Activated B cell treated with CpG ODN at 0.5 μM for 24 hours (primary cell): ENCODE data around the gene EXOC6. TPM values are rescaled to one million over a fixed set of nuclear protein-coding genes. Genes with fewer than 3 reads are reported as not detected.
A peak's percentile ranks its signal among the peaks of the same experiment; 100 is the strongest.

Experiments
- ATAC-seq: fragments of 200-7000 bp; cut with Tn5 transposase; one replicate; pipeline ENCODE4 v1.10.0; 2021; ENCODE audit warnings: low read depth, mild to moderate bottlenecking, moderate library complexity
- CTCF ChIA-PET: fragments of 350-600 bp; sonication (Branson Sonifier 250); formaldehyde crosslinking; loops from one replicate; lab custom pipeline; 2021; ENCODE audit warnings: antibody characterized with exemption; lab: Charles Lee
- POLR2A ChIA-PET: fragments of 350-600 bp; sonication (Branson Sonifier 250); formaldehyde crosslinking; loops from one replicate; lab custom pipeline; 2021; ENCODE audit warnings: antibody characterized with exemption; lab: Charles Lee
- DNase-seq: peaks from one replicate; pipeline ENCODE4 v3.0.0; 2022
- H3K27ac Mint-ChIP-seq: one replicate; pipeline ENCODE4 v1.8.0; 2020; ENCODE audit warnings: mixed read lengths
- H3K27me3 Mint-ChIP-seq: one replicate; pipeline ENCODE4 v1.8.0; 2021; ENCODE audit warnings: mixed read lengths
- H3K36me3 Mint-ChIP-seq: one replicate; pipeline ENCODE4 v1.8.0; 2021; ENCODE audit warnings: low read depth, mixed read lengths
- H3K4me1 Mint-ChIP-seq: one replicate; pipeline ENCODE4 v1.8.0; 2021; ENCODE audit warnings: mixed read lengths
- H3K4me3 Mint-ChIP-seq: one replicate; pipeline ENCODE4 v1.8.0; 2020; ENCODE audit warnings: mild to moderate bottlenecking, mixed read lengths
- H3K9me3 Mint-ChIP-seq: one replicate; pipeline ENCODE4 v1.8.0; 2020; ENCODE audit warnings: mixed read lengths
- intact Hi-C: fragments of 100-400 bp; cut with micrococcal nuclease; formaldehyde crosslinking; loops from one replicate; pipeline ENCODE4 v1.15.1; 2024
- total RNA-seq: library from RNA; stranded (reverse); gene quantifications from 2 replicates; pipeline ENCODE4 v1.2.3, GENCODE V29; 2022
- TF ChIP-seq, protein P1 (sequence below): fragments of 200-600 bp; IDR thresholded peaks from one replicate; pipeline ENCODE4 v1.8.0; 2022; ENCODE audit warnings: antibody characterized with exemption, mild to moderate bottlenecking

The EXOC6 gene
- total RNA-seq = 15.3 and 17.3 TPM in 2 replicates

DNA sequence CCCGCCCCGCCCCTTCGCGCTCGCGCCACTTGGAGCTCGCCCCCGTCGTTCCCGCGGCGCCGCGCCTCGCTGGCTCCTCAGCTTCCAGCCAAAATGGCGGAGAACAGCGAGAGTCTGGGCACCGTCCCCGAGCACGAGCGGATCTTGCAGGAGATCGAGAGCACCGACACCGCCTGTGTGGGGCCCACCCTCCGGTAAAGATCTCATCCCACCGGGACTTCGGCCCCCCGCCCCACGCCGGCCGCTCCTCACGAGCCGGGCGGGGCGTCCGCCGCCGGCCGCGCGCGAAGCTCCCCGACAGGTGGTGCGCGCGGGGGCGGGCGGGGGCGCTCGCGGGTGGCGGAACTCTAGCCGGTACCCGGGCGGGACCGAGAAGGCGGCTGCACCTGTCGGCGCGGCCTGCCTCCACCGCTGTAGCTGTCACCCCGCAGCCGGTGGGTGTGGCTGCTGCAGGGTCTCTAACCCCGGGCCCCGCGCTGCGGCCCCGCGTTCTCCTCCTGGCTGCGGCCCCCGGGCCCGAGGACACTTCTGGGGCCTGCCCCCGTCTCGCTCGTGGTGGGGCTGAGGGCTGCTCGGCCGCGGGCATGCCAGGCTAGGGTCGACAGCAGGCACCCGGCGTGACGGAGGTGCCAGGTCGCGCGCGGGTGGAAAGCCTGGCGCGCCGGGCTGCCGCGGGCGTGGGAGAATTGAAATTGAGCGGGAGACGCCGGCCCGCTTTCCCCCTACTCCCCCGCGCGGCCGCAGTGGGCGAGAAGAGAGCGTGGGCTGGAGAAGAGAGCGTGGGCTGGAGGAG, at the start of gene EXOC6:
TSS of gene EXOC6 (plus strand) at position 80 of the 793 bp plus-strand sequence. CDS start at position 94, 14 bp downstream.
- Mint-ChIP-seq H3K9me3 (no peaks in the 10 kb centered on the region), H3K27me3 (no peaks in the 10 kb centered on the region), H3K4me1 (peaks cover 34% of the 10 kb centered on the region), H3K4me3 (peak within 1 kb of the TSS; percentile 87), H3K27ac (peak within 1 kb of the TSS; percentile 87), H3K36me3 (no peaks in the 10 kb centered on the region)
- peak; percentile 84 for ATAC-seq
- TF ChIP-seq, protein P1, sequence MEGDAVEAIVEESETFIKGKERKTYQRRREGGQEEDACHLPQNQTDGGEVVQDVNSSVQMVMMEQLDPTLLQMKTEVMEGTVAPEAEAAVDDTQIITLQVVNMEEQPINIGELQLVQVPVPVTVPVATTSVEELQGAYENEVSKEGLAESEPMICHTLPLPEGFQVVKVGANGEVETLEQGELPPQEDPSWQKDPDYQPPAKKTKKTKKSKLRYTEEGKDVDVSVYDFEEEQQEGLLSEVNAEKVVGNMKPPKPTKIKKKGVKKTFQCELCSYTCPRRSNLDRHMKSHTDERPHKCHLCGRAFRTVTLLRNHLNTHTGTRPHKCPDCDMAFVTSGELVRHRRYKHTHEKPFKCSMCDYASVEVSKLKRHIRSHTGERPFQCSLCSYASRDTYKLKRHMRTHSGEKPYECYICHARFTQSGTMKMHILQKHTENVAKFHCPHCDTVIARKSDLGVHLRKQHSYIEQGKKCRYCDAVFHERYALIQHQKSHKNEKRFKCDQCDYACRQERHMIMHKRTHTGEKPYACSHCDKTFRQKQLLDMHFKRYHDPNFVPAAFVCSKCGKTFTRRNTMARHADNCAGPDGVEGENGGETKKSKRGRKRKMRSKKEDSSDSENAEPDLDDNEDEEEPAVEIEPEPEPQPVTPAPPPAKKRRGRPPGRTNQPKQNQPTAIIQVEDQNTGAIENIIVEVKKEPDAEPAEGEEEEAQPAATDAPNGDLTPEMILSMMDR = no peak
- DNase-seq = peak; percentile 89
- ChIA-PET CTCF (interaction anchor here (0.6 to 2.7 kb wide), 16 partner anchors 11 to 258 kb away, joined by 3 to 16 read pairs (median 4); partner anchors contain the start of gene HHEX), POLR2A (interaction anchor here (0.6 to 4.3 kb wide), 25 partner anchors 11 to 925 kb away, joined by 3 to 154 read pairs (median 4); partner anchors contain the start of genes BTAF1, HHEX and KIF11)
- intact Hi-C loops = loop anchor here (1.0 to 10.0 kb wide), 8 partner anchors 11 to 1434 kb away; partner anchors contain the start of genes FRA10AC1, HECTD2, IDE and TNKS2

- intact Hi-C loops = no loop called here
- TF ChIP-seq, protein P1 = no peak
- ChIA-PET POLR2A (no interaction called here), CTCF (no interaction called here)
- Mint-ChIP-seq H3K9me3 (no peaks in the 10 kb centered on the region), H3K36me3 (no peaks in the 10 kb centered on the region), H3K4me3 (no peak overlapping the region), H3K27me3 (no peaks in the 10 kb centered on the region), H3K4me1 (peaks cover 4% of the 10 kb centered on the region), H3K27ac (no peak overlapping the region)
- no peak for DNase-seq
- no peak for ATAC-seq
Observed at GRCh38 chr10:92799568-92799967, 48.8 kb upstream of the EXOC6 start.

- no peak for ATAC-seq
- Mint-ChIP-seq H3K4me1 (peaks cover 4% of the 10 kb centered on the region), H3K4me3 (no peak overlapping the region), H3K27me3 (no peaks in the 10 kb centered on the region), H3K27ac (no peak overlapping the region), H3K36me3 (no peaks in the 10 kb centered on the region), H3K9me3 (no peaks in the 10 kb centered on the region)
- intact Hi-C loops = no loop called here
- DNase-seq = no peak
- CTCF ChIA-PET = no interaction called here
- POLR2A ChIA-PET = no interaction called here
- TF ChIP-seq, protein P1 = no peak
Observed at GRCh38 chr10:92800134-92800733, 48.1 kb upstream of the EXOC6 start.

DNA sequence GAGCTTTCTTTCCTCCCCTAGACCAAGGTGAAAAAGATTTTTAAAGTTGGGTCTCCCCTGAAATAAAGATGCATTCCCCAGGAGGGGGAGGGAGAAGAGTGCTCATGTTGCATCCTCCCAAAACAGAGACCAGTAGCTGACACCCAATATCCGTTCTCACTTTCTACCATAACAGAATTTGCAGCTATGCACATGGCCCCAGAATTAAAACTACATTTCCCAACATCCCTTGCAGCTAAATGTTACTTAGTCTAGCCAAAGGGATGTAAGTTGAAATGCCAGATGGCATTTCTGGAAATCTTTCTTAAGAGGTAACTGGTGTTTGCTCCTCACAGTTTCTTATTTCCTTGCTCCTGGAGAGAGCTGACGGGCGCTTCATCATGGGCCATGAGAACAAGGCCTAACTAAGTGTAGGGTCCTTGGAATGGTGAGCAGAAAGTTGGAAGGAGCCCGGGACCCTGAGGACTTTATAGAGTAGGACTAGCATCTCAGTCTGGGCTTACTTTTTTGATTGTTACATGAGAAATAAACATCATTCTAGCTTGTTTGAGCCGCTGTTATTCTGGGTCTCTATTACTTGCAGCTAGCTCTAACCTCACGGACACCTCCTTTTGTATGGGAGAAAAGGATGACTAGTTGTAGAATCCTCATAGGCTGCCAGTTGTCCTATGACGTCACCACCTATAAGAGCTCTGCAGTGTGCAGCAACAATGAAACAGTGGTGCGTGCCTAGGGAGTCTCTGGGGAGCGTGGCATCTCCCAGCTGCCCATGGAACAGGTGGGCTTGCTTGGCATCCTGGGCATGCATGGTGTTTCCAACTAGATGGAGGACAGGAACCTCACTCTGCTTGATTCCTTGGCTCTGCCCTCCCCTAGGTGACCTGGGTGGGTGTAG, 46.1 kb upstream of the EXOC6 start:
- H3K27ac Mint-ChIP-seq = no peak overlapping the region
- CTCF ChIA-PET = interaction anchor here (1.2 kb wide), 1 partner anchor 17 kb away, joined by 3 read pairs; no protein-coding TSS in a partner anchor

More for the DNA sequence above, 46.1 kb upstream of the EXOC6 start:
- POLR2A ChIA-PET = interaction anchor here (1.3 to 2.5 kb wide), 2 partner anchors 52 to 111 kb away, joined by 3 to 9 read pairs; no protein-coding TSS in a partner anchor
- TF ChIP-seq, protein P1 = no peak
- Mint-ChIP-seq H3K4me3 (no peak overlapping the region), H3K36me3 (no peaks in the 10 kb centered on the region), H3K9me3 (no peaks in the 10 kb centered on the region), H3K4me1 (peaks cover 4% of the 10 kb centered on the region), H3K27me3 (no peaks in the 10 kb centered on the region)
- DNase-seq (no peak), ATAC-seq (no peak)
- intact Hi-C loops = no loop called here
